Measurements from ENCODE around the gene PLAC9.

PLAC9 gene

GRCh38 chr10:80137920-80138319 lies 5.4 kb downstream of the PLAC9 start:
- no peak for DNase-seq

DNA sequence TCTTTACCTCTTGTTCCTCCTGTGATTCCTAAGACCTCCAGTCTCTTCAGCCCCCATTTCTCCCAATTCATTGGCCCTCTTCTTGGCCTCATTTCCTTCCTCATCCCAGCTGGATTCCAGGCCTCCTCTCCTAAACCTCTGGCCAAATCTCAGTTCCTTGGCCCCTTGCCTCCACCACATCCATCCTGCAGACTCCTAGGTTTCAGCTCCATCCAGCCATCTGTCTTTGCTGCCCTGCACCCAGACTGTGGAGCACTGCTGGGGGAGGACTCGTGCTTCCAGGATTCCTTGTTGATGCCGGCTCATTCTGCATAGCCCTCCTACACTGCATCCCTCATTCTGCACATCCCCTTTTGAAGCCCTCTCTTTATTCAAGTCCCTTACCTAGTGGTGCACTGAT lies 6.7 kb downstream of the PLAC9 start:
- DNase-seq = no peak

- DNase-seq = no peak
These were observed 7.7 kb downstream of the PLAC9 start for GRCh38 chr10:80140251-80140650.

- DNase-seq = no peak
These were observed 9.3 kb downstream of the PLAC9 start for GRCh38 chr10:80141696-80142460.

DNA sequence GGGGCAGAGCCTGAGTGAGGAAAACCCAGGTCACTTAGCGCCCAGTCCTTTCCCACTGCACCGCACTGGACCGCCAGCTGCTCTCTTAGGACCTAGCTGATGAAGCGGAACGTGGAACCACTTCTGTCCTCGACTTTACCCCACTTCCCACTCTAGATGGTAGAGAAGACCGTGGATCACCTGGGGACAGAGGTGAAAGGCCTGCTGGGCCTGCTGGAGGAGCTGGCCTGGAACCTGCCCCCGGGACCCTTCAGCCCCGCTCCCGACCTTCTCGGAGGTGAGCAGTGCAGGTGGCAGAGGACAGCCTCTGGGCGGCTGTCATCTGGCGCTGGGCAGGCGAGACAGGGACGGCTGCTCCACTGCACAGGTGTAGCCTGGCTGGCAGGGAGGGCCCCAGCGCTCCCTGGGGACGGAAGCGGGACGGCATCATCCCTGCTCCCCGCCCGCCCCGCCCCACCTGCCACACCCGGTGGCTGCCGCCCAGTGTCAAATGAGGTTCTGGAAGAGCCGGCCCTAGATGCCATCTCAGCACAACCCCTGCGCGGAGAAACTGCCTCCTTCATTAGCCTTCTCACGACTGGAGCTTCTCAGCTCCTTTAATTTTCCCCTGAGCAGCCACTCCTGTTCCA lies 11.7 kb downstream of the PLAC9 start:
- DNase-seq = no peak

GRCh38 chr10:80144696-80145131 lies 12.2 kb downstream of the PLAC9 start:
- DNase-seq = no peak

GRCh38 chr10:80145406-80146308 lies 13.1 kb downstream of the PLAC9 start:
- DNase-seq = peak in 1 of 58 donors; percentile 10

- DNase-seq = no peak
These were observed 14.4 kb downstream of the PLAC9 start for GRCh38 chr10:80146918-80147317.

GRCh38 chr10:80148166-80148805 lies 15.8 kb downstream of the PLAC9 start:
- no peak for DNase-seq

DNA sequence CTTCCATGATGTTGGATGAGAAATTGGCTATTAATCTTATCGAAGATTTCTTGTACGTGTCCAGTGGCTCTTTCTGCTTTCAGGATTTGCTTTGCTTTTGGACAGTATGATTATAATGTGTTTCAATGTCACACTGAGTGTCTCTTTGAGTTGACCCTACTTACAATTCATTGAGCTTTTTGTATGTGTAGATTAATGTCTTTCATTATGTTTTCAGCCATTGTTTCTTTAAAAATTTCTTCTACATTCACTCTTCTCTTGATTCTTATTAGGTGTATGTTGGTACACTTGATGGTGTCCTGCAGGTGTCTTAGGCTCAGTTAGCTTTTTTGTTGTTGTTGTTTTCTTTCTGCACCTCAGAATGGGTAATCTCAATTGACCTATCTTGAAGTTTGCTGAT lies 16.6 kb downstream of the PLAC9 start:
- no peak for DNase-seq

GRCh38 chr10:80150172-80150571 lies 17.6 kb downstream of the PLAC9 start:
- DNase-seq = no peak

- no peak for DNase-seq
These were observed 20.3 kb downstream of the PLAC9 start for GRCh38 chr10:80152820-80153219.

- DNase-seq = no peak
These were observed 20.9 kb downstream of the PLAC9 start for GRCh38 chr10:80153460-80153859.

DNA sequence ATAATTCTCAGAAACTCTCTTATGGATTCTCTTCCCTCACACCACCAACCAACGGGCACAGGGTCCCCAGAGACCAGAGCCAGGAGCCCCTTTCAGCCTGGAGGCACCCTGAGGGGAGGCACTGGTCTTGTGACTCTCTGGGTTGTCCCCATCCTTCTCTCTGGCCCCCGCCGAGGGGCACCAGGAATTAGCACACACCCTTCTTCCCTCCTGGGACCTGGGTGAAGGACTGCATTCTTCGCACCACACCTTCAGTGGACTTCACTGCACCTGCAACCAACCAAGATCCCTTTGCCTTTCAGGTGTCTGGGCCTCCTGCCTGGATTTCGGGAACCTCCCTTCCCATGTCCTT lies 22.1 kb downstream of the PLAC9 start:
- DNase-seq = no peak

DNA sequence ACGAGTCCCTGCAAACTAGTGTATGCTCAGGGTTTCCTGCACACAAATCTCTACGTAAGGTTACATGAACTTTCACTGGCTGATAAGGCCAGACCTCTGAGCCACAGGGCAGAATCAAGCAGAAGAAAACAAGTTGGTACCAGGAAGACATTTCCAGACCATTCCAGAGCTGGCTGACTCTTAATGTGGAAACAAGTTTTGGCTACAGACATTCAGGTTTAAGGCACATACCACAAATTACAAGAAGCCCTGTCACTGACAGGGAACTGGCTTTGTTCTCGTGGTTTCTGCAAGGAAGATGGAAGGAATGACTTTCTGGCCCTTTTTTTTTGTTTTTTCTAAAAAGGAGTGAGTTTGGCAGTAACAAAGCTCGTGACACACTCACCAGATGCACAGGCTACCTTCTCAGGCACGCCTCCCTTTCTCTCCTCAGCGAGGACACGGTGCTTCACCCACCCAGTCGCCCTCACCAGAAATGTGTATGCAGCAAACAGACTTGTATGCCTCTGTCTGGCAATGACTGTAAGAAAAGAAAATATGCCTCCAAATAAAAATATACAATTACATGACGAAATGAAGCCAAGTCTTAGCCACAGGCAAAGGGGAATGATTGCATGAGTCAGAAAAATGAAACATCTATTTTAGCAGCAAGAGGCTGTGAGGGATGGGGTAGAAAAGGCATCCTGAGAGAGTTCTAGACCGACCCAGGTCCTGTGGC lies 22.6 kb downstream of the PLAC9 start:
- peak in 18 of 58 donors; percentile 7 to 76 (median 36) for DNase-seq

GRCh38 chr10:80155696-80156215 lies 23.2 kb downstream of the PLAC9 start:
- no peak for DNase-seq

DNA sequence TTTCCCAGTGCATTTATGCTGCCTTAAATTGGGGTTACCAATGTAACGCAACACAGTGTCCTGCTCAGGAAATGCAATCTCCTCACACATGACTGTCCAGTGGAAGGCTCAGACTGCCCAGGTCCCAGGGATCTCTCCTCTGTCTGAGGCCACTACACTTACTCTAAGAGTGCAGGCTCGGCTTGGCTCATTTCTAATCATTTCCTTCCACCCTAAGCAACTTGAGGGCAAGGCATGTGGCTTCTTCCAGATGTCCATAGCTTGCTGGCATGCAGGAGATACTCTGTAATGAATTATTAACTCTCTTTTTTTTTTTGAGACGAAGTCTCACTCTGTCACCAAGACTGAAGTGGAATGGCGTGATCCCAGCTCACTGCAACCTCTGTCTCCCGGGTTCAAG lies 23.7 kb downstream of the PLAC9 start:
- DNase-seq = no peak

DNA sequence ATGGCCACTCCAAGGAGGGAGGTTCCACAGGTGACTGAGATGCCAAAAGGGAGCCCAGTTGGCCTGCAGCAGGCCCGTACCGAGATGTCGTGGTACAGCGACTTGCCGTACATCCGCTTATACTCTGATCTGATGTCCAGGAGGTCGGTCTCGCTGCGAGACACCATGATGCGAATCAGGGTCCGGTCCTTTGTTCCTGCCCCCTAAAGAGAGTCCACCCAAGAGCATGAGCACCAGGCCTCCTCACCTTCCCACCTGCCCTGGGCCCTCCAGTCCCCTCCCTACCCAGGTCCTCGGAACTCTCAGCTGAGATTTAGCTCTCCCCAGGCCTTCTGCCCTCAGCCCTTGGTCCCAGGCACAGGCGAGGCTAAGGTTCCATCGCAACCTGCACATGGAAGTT lies 25.0 kb downstream of the PLAC9 start:
- no peak for DNase-seq

- DNase-seq = no peak
These were observed 25.6 kb downstream of the PLAC9 start for GRCh38 chr10:80158126-80158525.

- DNase-seq = peak in 47 of 58 donors; percentile 8 to 83 (median 48)
These were observed 26.1 kb downstream of the PLAC9 start for GRCh38 chr10:80158598-80159127.

Data from anterior cingulate cortex (tissue), 58 donors.